Measurements from ENCODE around the gene MYOM1. TPM values are rescaled to one million over a fixed set of nuclear protein-coding genes. Genes with fewer than 3 reads are reported as not detected.

MYOM1 gene
- polyA plus RNA-seq, 1 experiment: 0.02 TPM

DNA sequence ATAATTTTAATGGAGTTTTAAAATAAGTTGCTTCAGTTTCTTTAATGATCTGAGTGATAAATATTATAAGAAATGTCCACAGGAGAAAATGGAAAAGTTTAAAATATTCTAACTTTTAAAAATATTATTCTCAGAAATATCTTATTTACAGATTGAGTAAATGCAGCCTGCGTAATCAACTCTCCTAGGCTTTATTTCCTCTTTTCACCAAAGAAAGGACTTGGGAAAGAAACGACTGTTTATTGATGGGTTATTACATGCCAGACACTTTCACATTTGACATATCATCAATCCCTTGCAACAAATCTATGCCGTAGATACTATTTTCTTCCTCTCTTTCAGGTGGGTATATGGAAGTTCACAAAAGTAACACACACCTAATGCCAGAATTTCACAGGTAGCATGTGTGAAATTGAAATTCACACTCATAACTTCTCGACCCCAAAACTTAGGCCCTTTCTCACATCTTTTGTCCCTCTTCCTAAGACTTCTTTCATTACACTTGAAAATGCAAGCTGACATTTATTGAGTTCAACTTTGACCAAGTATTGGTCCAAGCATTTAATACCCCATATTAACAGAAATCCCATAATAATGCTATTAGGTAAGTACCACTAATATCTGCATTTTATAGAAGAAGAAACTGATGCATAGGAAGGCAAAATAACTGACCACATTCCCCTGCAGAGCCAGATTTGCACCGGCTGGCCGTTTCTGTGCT, 49.2 kb downstream of the MYOM1 start:
- no peak overlapping the region for H3K4me3 ChIP-seq (ENCODE audit: low read depth, low read length)
- TF ChIP-seq, protein P1, sequence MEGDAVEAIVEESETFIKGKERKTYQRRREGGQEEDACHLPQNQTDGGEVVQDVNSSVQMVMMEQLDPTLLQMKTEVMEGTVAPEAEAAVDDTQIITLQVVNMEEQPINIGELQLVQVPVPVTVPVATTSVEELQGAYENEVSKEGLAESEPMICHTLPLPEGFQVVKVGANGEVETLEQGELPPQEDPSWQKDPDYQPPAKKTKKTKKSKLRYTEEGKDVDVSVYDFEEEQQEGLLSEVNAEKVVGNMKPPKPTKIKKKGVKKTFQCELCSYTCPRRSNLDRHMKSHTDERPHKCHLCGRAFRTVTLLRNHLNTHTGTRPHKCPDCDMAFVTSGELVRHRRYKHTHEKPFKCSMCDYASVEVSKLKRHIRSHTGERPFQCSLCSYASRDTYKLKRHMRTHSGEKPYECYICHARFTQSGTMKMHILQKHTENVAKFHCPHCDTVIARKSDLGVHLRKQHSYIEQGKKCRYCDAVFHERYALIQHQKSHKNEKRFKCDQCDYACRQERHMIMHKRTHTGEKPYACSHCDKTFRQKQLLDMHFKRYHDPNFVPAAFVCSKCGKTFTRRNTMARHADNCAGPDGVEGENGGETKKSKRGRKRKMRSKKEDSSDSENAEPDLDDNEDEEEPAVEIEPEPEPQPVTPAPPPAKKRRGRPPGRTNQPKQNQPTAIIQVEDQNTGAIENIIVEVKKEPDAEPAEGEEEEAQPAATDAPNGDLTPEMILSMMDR (IDR thresholded peaks at IDR 0.05; ENCODE audit: low read depth, low read length): no peak
- CTCF ChIA-PET: interaction anchor here (0.6 kb wide), 1 partner anchor 19 kb away, joined by 3 read pairs; no protein-coding TSS in a partner anchor
- DNase-seq (ENCODE audit: low read depth, low spot score): no peak
- no peaks in the 10 kb centered on the region for H3K9me3 ChIP-seq (ENCODE audit: control insufficient read depth, insufficient read depth, low read length)
- H3K27ac ChIP-seq (ENCODE audit: low read depth, low read length): no peak overlapping the region
- peaks cover 6% of the 10 kb centered on the region for H3K27me3 ChIP-seq (ENCODE audit: control insufficient read depth, insufficient read depth, low read length)
- POLR2A ChIA-PET: no interaction called here

DNA sequence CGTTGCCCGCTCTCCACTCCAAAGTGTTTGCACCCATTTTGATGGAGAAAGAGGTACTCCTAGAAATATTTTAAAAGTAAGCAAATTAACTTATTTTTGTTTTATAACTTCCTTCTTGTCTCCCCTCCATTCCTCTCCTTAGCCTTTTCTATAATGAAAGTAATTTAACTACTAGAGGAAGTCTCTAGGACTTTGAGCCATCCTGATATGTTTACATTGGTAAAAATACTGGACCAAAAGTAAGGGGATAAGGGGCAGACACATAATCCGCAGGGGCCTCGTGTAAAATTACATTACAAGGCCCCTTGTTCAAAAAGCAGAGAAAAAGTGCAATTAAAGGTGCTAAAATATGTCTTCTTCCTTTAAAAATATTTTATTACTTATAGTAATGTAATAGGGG, 55.4 kb downstream of the MYOM1 start:
- Histone ChIP-seq H3K27me3 (ENCODE audit: control insufficient read depth, insufficient read depth, low read length) (peaks cover 5% of the 10 kb centered on the region), H3K4me3 (ENCODE audit: low read depth, low read length) (no peak overlapping the region), H3K27ac (ENCODE audit: low read depth, low read length) (no peak overlapping the region), H3K9me3 (ENCODE audit: control insufficient read depth, insufficient read depth, low read length) (no peaks in the 10 kb centered on the region)
- ChIA-PET POLR2A (no interaction called here), CTCF (no interaction called here)
- TF ChIP-seq, protein P1 (IDR thresholded peaks at IDR 0.05; ENCODE audit: low read depth, low read length): no peak
- no peak for DNase-seq (ENCODE audit: low read depth, low spot score)

DNA sequence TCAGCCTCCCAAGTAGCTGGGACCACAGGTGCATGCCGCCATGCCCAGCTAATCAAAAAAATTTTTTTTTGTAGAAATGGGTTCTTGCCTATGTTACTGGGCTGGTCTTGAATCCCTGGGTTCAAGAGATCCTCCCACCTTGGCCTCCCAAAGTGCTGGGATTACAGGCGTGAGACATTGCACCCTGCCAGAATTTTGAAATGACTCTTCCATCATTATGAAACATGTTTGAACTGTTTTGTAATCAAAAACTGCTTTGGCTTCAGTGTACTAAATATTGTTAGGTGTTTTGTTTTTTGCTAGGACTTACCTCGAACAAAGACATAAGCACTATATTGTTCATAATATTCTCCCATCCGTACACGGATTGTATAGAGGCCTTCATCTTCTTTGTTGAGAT, 55.8 kb downstream of the MYOM1 start:
- TF ChIP-seq, protein P1 (IDR thresholded peaks at IDR 0.05; ENCODE audit: low read depth, low read length): no peak

DNA sequence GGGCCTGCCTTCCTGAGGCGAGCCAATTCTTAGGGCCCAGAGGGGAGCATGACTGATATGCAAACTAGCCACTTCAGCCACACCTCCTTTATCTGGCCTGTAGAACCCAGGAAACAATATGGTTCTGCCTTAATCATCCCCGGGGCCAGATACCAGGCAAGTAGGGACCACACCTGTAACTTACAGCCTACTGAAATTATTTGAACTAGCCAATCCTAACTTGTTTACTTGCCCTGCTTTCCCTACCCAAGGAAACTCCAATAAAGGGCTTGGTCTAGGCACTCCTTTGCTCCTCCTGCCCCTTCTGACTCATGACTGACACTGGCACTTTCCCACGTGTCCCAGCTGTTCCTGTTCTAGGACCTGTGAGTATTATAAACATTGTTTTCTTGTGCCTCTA, 57.6 kb downstream of the MYOM1 start:
- ChIA-PET POLR2A (no interaction called here), CTCF (interaction anchor here (2.2 kb wide), 1 partner anchor 10 kb away, joined by 11 read pairs; no protein-coding TSS in a partner anchor)
- no peaks in the 10 kb centered on the region for H3K9me3 ChIP-seq (ENCODE audit: control insufficient read depth, insufficient read depth, low read length)

More for the DNA sequence above, 55.8 kb downstream of the MYOM1 start:
- Histone ChIP-seq H3K4me3 (ENCODE audit: low read depth, low read length) (no peak overlapping the region), H3K27me3 (ENCODE audit: control insufficient read depth, insufficient read depth, low read length) (peaks cover 5% of the 10 kb centered on the region), H3K27ac (ENCODE audit: low read depth, low read length) (no peak overlapping the region), H3K9me3 (ENCODE audit: control insufficient read depth, insufficient read depth, low read length) (no peaks in the 10 kb centered on the region)
- CTCF ChIA-PET: interaction anchor here (1.3 to 1.5 kb wide), 2 partner anchors 12 to 35 kb away, joined by 3 read pairs; no protein-coding TSS in a partner anchor
- POLR2A ChIA-PET: no interaction called here
- DNase-seq (ENCODE audit: low read depth, low spot score): no peak

DNA sequence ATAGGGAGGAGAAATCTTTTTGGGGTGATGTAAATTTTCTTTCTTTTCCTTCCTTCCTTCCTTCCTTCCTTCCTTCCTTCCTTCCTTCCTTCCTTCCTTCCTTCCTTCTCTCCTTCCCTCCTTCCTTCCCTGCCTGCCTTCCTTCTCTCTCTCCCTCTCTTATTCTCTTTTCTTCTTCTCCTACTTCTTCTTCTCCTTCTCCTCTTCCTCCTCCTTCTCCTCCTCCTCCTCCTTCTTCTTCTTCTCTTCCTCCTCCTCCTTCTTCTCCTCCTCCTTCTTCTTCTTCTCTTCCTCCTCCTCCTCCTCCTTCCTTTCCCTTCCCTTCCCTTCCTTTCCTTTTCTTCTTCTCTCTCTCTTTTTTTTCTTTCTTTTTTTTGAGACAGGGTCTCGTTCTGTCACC, 59.9 kb downstream of the MYOM1 start:
- no peak for DNase-seq (ENCODE audit: low read depth, low spot score)
- ChIA-PET CTCF (no interaction called here), POLR2A (no interaction called here)
- H3K9me3 ChIP-seq (ENCODE audit: control insufficient read depth, insufficient read depth, low read length): no peaks in the 10 kb centered on the region
- H3K27me3 ChIP-seq (ENCODE audit: control insufficient read depth, insufficient read depth, low read length): peaks cover 3% of the 10 kb centered on the region
- TF ChIP-seq, protein P1 (IDR thresholded peaks at IDR 0.05; ENCODE audit: low read depth, low read length): no peak
- no peak overlapping the region for H3K4me3 ChIP-seq (ENCODE audit: low read depth, low read length)
- H3K27ac ChIP-seq (ENCODE audit: low read depth, low read length): no peak overlapping the region

More for the DNA sequence above, 57.6 kb downstream of the MYOM1 start:
- Histone ChIP-seq H3K4me3 (ENCODE audit: low read depth, low read length) (no peak overlapping the region), H3K27ac (ENCODE audit: low read depth, low read length) (no peak overlapping the region), H3K27me3 (ENCODE audit: control insufficient read depth, insufficient read depth, low read length) (peaks cover 5% of the 10 kb centered on the region)
- TF ChIP-seq, protein P1 (IDR thresholded peaks at IDR 0.05; ENCODE audit: low read depth, low read length): no peak
- no peak for DNase-seq (ENCODE audit: low read depth, low spot score)

Measured in AG04450 (cell line).